ENCODE results near the gene CNKSR3. TPM values are rescaled to one million over a fixed set of nuclear protein-coding genes. Genes with fewer than 3 reads are reported as not detected.

CNKSR3 gene
- total RNA-seq, 1 donor from 2014 or later: 2.0 TPM

DNA sequence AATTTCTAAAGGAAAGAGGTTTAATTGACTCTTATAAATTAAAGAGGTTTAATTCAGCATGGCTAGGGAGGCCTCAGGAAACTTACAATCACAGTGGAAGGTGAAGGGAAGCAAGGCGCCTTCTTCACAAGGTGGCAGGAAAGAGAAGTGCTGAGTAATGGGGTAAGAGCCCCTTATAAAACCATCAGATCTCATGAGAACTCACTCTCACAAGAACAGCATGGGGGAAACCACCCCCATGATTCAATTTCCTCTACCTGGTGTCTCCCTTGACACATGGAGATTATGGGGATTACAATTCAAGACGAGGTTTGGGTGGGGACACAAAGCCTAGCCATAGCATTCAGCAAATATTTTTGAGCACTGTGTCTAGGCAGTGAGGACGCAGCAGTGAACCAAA lies 150.0 kb downstream of the CNKSR3 start:
- TF ChIP-seq, protein P1, sequence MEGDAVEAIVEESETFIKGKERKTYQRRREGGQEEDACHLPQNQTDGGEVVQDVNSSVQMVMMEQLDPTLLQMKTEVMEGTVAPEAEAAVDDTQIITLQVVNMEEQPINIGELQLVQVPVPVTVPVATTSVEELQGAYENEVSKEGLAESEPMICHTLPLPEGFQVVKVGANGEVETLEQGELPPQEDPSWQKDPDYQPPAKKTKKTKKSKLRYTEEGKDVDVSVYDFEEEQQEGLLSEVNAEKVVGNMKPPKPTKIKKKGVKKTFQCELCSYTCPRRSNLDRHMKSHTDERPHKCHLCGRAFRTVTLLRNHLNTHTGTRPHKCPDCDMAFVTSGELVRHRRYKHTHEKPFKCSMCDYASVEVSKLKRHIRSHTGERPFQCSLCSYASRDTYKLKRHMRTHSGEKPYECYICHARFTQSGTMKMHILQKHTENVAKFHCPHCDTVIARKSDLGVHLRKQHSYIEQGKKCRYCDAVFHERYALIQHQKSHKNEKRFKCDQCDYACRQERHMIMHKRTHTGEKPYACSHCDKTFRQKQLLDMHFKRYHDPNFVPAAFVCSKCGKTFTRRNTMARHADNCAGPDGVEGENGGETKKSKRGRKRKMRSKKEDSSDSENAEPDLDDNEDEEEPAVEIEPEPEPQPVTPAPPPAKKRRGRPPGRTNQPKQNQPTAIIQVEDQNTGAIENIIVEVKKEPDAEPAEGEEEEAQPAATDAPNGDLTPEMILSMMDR (IDR thresholded peaks at IDR 0.05; ENCODE audit: partially characterized antibody, unreplicated experiment): no peak
- H3K36me3 Mint-ChIP-seq (ENCODE audit: unreplicated experiment): no peaks in the 10 kb centered on the region
- H3K27ac Mint-ChIP-seq (ENCODE audit: unreplicated experiment): no peak overlapping the region
- H3K9me3 Mint-ChIP-seq (ENCODE audit: unreplicated experiment): no peaks in the 10 kb centered on the region
- H3K4me1 Mint-ChIP-seq (ENCODE audit: low read depth, unreplicated experiment): no peaks in the 10 kb centered on the region
- no peak overlapping the region for H3K4me3 Mint-ChIP-seq (ENCODE audit: unreplicated experiment)
- H3K27me3 Mint-ChIP-seq (ENCODE audit: unreplicated experiment): no peaks in the 10 kb centered on the region
- no peak for DNase-seq

DNA sequence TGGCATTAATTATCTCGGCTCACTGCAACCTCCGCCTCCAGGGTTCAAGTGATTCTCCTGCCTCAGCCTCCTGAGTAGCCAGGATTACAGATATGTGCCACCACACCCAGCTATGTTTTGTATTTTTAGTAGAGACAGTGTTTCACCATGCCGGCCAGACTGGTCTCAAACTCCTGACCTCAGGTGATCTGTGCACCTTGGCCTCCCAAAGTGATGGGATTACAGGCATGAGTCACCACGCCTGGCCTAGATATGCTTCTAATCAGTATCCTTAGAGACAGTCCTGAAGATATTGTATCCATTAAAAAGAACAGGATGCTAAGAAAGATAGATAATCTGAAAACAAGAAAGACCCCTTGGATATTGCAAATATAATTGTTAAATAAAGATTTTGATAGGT lies 150.8 kb downstream of the CNKSR3 start:
- DNase-seq: no peak
- H3K27me3 Mint-ChIP-seq (ENCODE audit: unreplicated experiment): no peaks in the 10 kb centered on the region
- no peaks in the 10 kb centered on the region for H3K4me1 Mint-ChIP-seq (ENCODE audit: low read depth, unreplicated experiment)
- no peak overlapping the region for H3K4me3 Mint-ChIP-seq (ENCODE audit: unreplicated experiment)
- TF ChIP-seq, protein P1 (IDR thresholded peaks at IDR 0.05; ENCODE audit: partially characterized antibody, unreplicated experiment): no peak
- H3K36me3 Mint-ChIP-seq (ENCODE audit: unreplicated experiment): peaks cover 4% of the 10 kb centered on the region
- H3K9me3 Mint-ChIP-seq (ENCODE audit: unreplicated experiment): no peaks in the 10 kb centered on the region
- no peak overlapping the region for H3K27ac Mint-ChIP-seq (ENCODE audit: unreplicated experiment)

DNA sequence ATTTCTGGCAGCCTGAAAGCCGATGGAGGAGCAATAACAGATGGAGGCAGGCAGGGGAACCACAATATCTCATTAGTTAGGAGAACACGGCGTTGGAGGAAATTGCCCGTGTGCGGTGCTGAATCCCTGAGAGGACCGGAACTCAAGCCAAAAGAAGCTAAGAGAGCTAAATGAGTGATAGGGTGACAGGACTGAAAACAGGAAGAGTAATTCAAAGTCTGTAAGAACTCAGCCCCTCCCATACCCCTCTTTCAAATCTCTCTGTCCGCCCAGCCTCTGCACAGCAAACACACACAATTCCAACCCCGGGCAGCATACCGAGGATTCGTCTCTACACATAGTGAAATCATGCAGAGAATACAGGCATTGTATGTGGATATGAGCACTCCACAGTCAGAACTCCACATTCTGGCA lies 151.3 kb downstream of the CNKSR3 start:
- Mint-ChIP-seq H3K9me3 (ENCODE audit: unreplicated experiment) (no peaks in the 10 kb centered on the region), H3K27me3 (ENCODE audit: unreplicated experiment) (no peaks in the 10 kb centered on the region), H3K4me1 (ENCODE audit: low read depth, unreplicated experiment) (no peaks in the 10 kb centered on the region), H3K27ac (ENCODE audit: unreplicated experiment) (no peak overlapping the region), H3K4me3 (ENCODE audit: unreplicated experiment) (no peak overlapping the region), H3K36me3 (ENCODE audit: unreplicated experiment) (peaks cover 6% of the 10 kb centered on the region)
- no peak for DNase-seq
- TF ChIP-seq, protein P1 (IDR thresholded peaks at IDR 0.05; ENCODE audit: partially characterized antibody, unreplicated experiment): no peak

DNA sequence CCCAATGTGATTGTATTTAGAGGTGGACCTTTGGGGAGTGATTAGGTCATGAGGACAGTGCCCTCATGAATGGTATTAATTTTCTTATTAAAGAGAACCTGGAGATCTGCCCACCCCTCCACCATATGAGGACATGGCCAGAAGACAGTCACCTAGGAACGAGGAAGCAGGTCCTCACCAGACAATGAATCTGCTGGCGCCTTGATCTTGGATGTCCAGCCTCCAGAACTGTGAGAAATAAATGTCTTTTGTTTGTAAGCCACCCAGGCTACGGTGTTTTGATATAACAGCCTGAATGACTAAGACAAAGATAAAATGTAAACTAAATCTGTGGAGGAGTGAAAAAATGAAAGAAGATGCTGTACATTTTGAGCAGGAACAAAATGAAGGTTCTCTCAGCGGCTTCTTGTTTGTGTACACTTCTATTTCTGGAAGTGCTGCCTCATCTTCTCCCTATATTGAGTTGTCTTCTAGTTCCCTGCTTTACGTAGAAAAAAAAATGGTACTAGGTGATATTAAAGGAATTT lies 152.4 kb downstream of the CNKSR3 start:
- Mint-ChIP-seq H3K4me3 (ENCODE audit: unreplicated experiment) (no peak overlapping the region), H3K27ac (ENCODE audit: unreplicated experiment) (no peak overlapping the region), H3K36me3 (ENCODE audit: unreplicated experiment) (peaks cover 6% of the 10 kb centered on the region), H3K9me3 (ENCODE audit: unreplicated experiment) (no peaks in the 10 kb centered on the region), H3K4me1 (ENCODE audit: low read depth, unreplicated experiment) (no peaks in the 10 kb centered on the region), H3K27me3 (ENCODE audit: unreplicated experiment) (no peaks in the 10 kb centered on the region)
- TF ChIP-seq, protein P1 (IDR thresholded peaks at IDR 0.05; ENCODE audit: partially characterized antibody, unreplicated experiment): no peak
- DNase-seq: no peak

DNA sequence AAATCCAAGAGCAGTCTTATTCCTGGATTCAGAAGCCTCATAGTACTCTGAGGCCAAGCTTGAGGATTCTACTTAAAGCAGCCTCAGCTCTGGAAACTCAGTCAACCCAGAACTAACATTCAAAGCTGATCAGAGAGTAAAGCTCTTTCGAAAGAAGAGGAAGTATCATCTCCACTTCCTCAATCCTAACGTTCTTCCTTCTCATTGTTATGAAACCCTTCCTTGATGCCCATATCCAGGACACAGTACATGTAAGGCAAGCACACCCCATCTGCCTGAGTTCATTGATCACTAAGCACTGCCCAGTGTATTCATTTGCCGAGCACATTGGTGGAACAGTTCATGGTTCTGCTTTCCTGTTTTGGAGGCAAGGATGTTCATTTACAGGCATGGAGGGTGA lies 153.8 kb downstream of the CNKSR3 start, which contains the start of gene IPCEF1:
Gene IPCEF1, minus strand, starts transcription at position 114 of the 400 bp plus-strand sequence. CDS start 90,856 bp downstream, outside the sequence.
- Mint-ChIP-seq H3K36me3 (ENCODE audit: unreplicated experiment) (peaks cover 6% of the 10 kb centered on the region), H3K27me3 (ENCODE audit: unreplicated experiment) (no peaks in the 10 kb centered on the region), H3K9me3 (ENCODE audit: unreplicated experiment) (no peaks in the 10 kb centered on the region), H3K4me3 (ENCODE audit: unreplicated experiment) (no peak within 1 kb of the TSS), H3K27ac (ENCODE audit: unreplicated experiment) (no peak within 1 kb of the TSS), H3K4me1 (ENCODE audit: low read depth, unreplicated experiment) (no peaks in the 10 kb centered on the region)
- TF ChIP-seq, protein P1 (IDR thresholded peaks at IDR 0.05; ENCODE audit: partially characterized antibody, unreplicated experiment): no peak
- no peak for DNase-seq

Data from glutamatergic neuron (in vitro differentiated cells).